DMS 273 (cell line): ENCODE results near the gene WDSUB1.

Source experiments
- DNase-seq: peaks from one replicate; lab custom pipeline; 2025; ENCODE audit not compliant: unreplicated experiment; lab: John Stamatoyannopoulos, UW

Gene WDSUB1

DNA sequence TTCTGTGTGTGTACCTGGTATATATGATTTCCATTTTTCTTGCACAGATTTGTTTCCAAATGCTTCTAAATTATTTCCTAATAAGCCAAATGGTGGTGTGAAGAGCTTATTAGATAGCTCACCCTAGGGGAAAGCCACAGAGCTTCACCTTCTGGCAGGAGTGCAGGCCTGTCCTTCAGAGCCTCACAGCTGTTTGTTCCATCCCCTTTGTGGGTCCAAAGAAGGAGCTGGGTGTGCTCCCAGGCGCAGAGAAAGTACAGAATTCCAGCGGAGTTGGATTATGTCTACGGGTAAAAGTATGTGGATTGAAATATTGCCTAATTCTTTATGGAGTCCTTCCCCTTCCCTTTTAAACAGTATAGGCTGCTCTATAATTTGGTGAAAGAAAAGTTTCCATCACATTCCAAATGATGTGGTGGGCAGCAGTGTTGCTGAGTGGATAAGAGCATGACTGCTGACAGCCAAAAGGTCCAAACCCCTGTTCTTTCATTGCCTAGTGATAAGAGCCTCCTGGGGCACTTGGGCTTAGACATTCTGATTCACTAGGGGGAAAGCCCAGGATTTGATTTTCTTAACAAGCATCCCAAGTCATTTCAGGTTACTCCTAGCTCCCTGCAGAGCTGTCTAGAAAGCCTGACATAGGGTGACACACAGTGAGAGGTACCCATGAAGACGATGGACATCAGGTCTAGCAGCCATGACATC is 86.6 kb downstream of the WDSUB1 start:
- DNase-seq: peak; percentile 13

DNA sequence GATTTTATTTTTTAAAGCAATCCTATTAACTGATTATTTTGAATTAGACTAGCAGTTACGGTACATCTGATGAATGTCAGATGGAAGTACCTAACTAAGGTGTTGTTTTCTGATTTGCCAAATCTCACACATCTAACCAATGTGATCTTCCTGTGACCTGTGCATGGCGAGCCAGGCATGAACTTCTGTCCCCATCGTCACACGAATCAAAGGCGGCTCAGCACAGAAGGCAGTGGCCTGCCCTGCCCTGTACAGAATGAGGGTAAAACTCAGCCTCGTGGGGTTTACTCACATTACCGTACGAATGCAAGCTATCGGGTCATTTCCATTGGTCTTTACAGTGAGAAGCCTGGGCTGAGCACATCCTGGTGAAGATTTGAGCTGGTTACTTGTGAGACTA is 87.3 kb downstream of the WDSUB1 start:
- DNase-seq: no peak

DNA sequence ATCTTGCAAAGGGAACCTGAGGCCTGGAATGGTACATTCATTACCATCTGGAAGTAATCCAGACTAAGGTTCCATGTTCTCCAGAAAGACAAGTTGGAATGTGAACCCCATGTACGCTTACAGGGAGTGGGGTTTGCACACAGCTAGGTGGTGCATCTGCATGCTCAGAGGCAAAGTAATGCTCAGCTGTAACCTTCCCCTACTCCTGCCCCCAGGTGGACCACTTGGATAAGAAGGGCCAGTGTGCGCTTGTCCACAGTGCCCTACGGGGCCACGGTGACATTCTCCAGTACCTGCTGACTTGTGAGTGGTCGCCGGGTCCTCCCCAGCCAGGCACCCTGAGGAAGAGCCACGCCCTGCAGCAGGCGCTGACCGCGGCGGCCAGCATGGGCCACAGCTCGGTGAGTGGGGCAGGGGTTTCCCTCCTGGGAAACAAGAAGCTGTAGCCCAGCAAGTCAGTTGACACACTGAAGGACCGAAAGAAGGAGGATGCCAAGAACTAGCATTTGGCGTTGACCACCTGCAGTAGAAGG is 90.0 kb downstream of the WDSUB1 start:
- DNase-seq: no peak

DNA sequence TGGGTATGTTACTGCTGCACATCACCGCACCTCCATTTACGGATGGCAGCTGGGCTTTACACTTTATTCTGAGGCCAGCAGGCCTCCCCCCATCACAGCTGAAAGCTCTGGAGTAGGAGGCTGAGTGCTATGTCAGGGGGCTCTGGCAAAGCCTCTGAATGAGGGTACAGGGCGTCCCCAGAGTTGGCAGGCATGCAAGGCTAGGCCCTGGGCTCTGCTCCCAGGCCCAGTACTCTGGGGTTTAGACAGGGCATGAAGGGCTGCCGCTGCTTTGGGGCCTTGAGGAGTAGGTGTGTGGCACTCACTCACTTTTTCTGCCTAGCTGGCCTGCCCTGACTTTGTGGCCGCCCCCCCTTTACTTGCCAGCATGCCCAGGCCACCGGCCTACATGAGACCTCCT is 90.8 kb downstream of the WDSUB1 start:
- no peak for DNase-seq

DNA sequence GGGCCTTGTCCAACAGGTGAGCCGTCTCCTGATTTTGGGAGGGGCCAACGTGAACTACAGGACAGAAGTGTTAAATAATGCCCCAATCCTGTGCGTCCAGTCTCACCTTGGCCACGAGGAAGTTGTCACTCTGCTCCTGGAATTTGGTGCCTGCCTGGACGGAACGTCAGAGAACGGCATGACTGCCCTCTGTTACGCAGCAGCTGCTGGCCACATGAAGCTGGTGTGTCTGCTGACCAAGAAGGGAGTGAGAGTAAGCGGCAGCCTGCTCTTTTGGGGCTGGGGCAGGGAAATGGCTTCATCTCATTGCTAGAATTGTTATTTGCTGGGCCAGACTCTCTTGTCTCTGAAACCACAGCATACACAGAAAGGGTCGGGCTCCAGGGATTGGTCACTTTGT is 92.3 kb downstream of the WDSUB1 start:
- no peak for DNase-seq

DNA sequence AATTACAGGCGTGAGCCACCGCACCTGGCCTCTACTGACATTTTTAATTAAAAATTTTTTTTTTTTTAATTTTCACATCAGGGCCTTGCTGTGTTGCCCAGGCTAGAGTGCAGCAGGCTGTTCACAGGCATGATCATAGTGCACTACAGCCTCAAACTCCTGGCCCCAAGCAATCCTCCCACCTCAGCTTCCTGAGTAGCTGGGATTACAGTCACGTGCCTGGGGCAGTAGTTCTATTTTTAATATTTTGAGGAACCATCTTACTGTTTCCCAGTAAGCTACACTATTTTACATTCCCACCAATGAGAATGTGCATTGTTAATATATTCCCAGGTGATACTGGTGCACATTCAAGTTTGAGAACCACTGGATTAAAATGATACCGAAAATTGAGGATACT is 92.7 kb downstream of the WDSUB1 start:
- no peak for DNase-seq

DNA sequence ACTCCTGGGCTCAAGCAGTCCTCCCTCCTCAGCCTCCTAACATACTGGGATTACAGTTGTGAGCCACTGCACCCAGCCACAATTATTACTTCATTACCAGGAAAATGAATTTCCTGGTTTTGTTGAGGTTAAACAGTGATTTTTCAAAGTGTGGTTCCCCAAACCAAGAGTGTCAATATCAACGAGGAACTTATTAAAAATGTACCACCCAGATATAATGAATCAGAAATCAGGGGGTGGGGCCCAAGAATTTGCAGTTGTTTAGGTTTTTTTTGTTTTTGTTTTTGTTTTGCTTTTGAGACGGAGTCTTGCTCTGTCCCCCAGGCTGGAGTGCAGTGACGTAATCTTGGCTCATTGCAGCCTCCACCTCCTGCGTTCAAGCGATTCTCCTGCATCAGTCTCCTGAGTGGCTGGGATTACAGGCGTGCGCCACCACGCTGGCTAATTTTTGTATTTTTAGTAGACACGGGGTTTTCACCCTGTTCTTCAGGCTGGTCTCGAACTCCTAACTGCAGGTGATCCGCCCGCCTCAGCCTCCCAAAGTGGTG is 94.1 kb downstream of the WDSUB1 start:
- no peak for DNase-seq

DNA sequence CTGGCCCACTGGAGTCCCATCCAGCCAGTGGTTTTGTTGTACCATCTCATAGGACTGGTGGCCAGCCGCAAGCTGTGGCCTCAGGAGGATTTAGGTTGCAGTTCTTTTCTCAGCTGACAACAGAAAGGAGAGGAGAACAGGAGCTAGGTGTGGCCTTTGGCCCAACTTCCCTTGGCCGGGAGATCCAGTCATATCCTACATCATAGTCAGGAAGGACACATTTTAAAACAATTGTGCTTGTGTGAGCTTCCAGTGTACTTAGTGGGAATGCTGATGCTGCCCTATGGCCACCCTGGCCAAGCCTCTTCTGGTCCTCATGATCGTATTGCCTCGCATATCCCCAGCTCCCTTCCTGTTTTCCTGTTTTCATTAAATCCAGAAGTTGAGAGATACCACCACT is 98.1 kb downstream of the WDSUB1 start:
- DNase-seq: no peak

DNA sequence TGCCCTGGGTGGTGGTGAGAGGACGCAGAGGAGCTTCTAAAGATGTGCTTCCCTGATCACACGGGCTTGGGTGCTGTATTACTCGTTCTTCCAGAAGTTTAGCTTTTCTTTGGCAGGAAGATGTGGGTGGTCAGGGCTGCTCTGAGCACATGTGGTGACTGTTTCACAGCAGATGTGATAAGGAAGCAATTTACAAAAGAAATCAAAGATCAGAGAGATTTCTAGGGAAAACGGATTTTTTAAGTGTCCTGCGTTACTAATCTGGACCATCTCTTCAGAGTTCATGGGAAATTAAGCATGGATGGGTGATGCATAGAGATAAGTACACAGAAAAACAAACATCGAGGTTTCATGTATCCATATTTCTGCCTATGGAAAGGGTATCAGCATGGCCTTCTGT is 99.4 kb downstream of the WDSUB1 start:
- DNase-seq: no peak

DNA sequence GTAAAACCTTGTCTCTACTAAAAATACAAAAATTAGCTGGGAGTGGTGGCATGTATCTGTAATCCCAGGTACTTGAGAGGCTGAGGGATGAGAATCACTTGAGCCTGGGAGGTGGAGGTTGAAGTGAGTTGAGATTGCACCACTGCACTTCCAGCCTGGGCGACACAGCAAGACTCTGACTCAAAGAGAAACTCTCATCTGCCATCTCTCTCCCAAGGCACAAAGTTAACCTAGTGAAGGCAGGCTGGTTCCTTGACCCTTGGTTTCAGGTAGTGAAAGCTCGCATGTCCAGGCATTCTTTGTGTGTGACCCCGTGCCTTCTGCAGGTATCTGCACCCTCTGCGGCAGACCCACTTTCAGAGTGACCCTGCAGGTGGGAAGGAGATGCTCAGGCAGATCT is 100.0 kb downstream of the WDSUB1 start:
- no peak for DNase-seq
